Stimulated activated naive CD8-positive, alpha-beta T cell treated with anti-CD3 and anti-CD28 coated beads, Interleukin-15, Interleukin-2, amounts not matched to agents 100 ng/mL and 50 ng/mL, for 24 hours (primary cell): Measurements from ENCODE around the gene RESP18.
A peak's percentile ranks its signal among the peaks of the same experiment; 100 is the strongest.

Experiments
- H3K27ac Mint-ChIP-seq: one replicate; pipeline ENCODE4 v1.8.0; 2021; ENCODE audit warnings: mild to moderate bottlenecking, mixed read lengths
- H3K27me3 Mint-ChIP-seq: one replicate; pipeline ENCODE4 v1.8.0; 2021; ENCODE audit warnings: mixed read lengths
- H3K36me3 Mint-ChIP-seq: one replicate; pipeline ENCODE4 v1.8.0; 2021; ENCODE audit warnings: low read depth, mixed read lengths
- H3K4me1 Mint-ChIP-seq: one replicate; pipeline ENCODE4 v1.8.0; 2021; ENCODE audit warnings: low read depth, mixed read lengths
- H3K4me3 Mint-ChIP-seq: one replicate; pipeline ENCODE4 v1.8.0; 2021; ENCODE audit warnings: mild to moderate bottlenecking, mixed read lengths
- H3K9me3 Mint-ChIP-seq: one replicate; pipeline ENCODE4 v1.8.0; 2021; ENCODE audit warnings: mixed read lengths

RESP18 gene

DNA sequence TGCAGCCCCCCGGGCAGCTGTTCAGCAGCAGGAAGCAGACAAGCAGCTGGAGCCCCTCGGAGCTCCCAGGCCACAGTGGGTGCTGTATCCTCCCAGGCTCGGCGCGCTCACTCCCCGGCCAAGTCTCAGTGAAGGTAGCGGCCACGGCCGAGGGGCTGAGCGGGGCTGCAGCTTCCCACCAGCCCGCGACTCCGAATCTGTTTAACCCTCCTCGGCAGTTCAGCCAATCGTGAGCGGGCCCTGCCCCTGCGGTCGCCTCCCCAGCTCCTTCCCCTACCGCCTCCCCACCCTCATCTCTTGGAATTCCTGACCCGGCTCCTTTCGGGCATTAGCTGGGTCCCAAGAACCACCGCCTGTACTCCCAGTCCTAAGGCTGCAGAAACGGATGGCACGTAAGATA, at the start of gene RESP18:
TSS of gene RESP18 (minus strand) at position 203 of the 400 bp plus-strand sequence.
- Mint-ChIP-seq H3K27me3 (peaks cover 72% of the 10 kb centered on the region), H3K4me3 (no peak within 1 kb of the TSS), H3K27ac (no peak within 1 kb of the TSS), H3K9me3 (no peaks in the 10 kb centered on the region), H3K4me1 (no peaks in the 10 kb centered on the region), H3K36me3 (peaks cover 4% of the 10 kb centered on the region)

DNA sequence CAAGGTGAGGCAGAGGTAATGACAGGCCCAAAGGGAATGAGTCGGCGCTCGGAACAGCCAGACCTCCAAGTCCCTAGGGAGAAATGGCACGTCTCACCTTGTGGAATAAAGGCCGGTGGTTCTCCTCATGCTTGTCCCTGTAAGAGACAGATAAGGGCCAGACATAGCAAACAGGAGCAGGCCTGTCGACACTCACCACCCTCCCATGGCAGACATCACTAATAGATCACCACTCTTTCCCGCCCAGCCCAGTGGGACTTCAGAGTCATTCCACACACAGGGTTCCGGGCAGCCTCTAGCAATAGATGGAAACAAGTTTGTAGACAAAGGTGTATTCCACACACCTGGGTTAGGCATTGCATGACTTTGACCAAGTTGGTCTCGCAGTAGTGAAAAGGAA, 48.9 kb upstream of the RESP18 start:
- Mint-ChIP-seq H3K27ac (no peak overlapping the region), H3K4me3 (no peak overlapping the region), H3K36me3 (peaks cover 59% of the 10 kb centered on the region), H3K27me3 (no peaks in the 10 kb centered on the region), H3K4me1 (peaks cover under 1% of the 10 kb centered on the region), H3K9me3 (no peaks in the 10 kb centered on the region)

DNA sequence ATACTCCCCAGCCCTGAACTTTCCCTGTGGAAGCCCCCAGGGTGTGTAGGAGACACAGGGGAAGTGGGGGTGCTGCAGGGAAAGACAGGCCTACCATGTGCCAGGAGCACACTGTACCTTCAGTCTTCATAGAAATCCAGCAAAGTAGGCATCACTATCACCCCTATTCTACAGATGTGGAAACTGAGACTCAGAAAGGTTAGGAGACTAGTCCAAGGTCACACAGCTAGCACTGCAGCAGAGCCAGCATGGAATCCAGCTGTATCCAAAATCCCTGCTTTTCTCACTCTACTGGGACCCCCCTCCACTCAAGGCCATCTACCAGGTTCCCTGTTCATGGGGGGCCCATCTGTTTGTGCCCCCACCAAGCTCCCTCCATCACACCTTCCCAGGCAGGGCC, 48.4 kb upstream of the RESP18 start:
- H3K4me1 Mint-ChIP-seq: no peaks in the 10 kb centered on the region
- no peaks in the 10 kb centered on the region for H3K27me3 Mint-ChIP-seq
- H3K4me3 Mint-ChIP-seq: no peak overlapping the region
- H3K27ac Mint-ChIP-seq: no peak overlapping the region
- no peaks in the 10 kb centered on the region for H3K9me3 Mint-ChIP-seq
- peaks cover 57% of the 10 kb centered on the region for H3K36me3 Mint-ChIP-seq

DNA sequence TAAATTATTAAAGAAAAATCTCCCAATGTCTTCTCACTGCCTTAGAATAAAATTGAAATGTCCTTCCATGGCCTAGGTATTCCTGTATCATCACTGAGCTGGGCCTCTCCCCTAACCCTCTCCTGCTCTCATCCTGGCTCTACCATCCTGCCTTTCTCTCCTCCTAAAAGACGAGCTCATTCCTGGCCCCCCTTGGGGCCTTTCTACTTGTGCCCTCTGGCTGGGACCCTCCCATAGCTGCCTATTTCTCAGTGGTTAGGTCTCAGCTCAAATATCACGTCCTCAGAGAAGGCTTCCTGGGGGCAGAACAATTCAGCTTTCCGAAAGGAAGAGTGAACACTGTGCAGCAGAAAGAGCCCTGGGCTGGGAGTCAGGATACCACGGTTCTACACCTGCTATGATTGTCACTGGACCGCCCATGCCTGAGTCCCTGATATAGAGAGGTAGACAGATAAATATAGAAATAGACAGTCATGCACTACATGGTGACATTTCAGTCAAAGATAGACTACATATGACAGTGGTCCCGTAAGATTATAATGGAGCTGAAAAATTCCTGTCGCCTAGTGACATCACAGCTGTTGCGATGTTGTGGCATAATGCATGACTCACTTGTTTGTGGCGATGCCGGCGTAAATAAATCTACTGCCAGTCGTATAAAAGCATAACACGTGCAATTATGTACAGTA, 45.8 kb upstream of the RESP18 start:
- H3K27ac Mint-ChIP-seq: no peak overlapping the region
- H3K4me3 Mint-ChIP-seq: no peak overlapping the region
- peaks cover 57% of the 10 kb centered on the region for H3K36me3 Mint-ChIP-seq
- H3K4me1 Mint-ChIP-seq: no peaks in the 10 kb centered on the region
- no peaks in the 10 kb centered on the region for H3K27me3 Mint-ChIP-seq
- H3K9me3 Mint-ChIP-seq: no peaks in the 10 kb centered on the region

DNA sequence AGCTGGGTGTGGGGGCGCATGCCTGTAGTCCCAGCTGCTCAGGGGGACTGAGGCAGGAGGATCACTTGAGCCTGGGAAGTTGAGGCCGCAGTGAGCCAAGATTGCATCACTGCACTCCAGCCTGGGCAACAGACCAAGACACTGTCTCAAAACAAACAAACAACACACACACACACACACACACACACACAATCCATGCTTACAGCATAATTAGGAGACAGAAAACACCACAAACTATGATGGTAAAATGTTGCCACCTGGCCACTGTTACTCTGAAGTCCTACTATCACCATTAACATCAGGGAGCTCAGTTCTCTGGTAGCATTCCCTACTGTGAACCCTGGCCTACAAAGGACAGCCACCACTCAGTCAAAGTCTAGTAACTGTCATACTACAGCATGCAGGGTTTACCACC, 36.9 kb upstream of the RESP18 start:
- Mint-ChIP-seq H3K36me3 (peaks cover 23% of the 10 kb centered on the region), H3K9me3 (no peaks in the 10 kb centered on the region), H3K4me1 (no peaks in the 10 kb centered on the region), H3K27me3 (no peaks in the 10 kb centered on the region), H3K27ac (no peak overlapping the region), H3K4me3 (no peak overlapping the region)

DNA sequence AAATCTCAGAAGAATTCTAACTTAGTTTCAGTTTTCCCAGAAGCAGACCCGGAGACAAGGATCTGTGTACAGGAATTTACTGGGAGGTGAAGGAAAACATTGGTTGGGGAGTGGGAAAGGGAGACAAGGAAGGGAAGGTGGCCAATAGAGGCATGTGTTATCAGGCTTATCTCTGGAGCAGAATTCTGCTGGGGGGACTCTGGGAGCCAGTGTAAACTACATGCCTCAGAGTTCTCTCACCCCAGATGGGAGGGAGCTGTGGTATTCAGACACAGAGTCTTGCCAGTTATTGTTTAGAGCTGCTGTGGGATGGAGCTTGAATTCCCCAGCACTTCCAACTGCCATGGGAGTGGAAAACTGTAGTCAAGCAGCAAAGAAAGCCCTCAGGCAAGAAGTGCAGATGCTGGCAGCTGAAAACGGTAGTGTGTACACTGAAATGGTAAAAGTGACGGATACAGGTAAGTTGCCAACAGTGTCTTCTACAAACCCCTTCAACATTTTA, 36.2 kb upstream of the RESP18 start:
- no peaks in the 10 kb centered on the region for H3K27me3 Mint-ChIP-seq
- H3K9me3 Mint-ChIP-seq: no peaks in the 10 kb centered on the region
- H3K27ac Mint-ChIP-seq: no peak overlapping the region
- peaks cover 16% of the 10 kb centered on the region for H3K36me3 Mint-ChIP-seq
- H3K4me3 Mint-ChIP-seq: no peak overlapping the region
- no peaks in the 10 kb centered on the region for H3K4me1 Mint-ChIP-seq

DNA sequence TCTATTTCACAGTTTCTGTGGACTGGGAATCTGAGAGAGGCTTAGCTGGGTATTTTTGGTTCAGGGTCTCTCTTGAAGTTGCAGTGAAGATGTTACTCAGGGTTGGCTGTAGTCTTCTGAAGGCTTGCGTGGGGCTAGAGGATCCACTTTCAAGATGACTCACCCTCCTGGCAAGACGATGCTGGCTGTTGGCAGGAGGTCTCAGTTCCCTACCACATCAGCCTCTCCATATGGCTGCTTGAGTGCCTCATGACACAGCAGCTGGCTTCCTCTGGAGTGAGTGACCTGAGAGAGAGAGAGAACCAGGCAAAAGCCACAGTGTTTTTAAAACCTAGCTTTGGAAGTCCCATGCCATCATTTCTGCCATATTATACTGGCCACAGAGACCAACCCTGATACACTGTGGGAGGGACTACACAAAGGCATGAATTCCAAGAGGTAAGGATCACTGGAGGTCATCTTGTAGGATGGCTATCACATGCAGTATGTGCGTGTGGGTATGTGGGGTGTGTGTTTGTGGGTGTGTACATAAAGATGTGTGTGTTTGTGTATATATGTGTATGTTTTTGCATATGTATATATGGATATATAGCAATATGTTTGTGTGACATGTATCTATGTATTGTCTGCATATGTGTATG, 30.1 kb upstream of the RESP18 start:
- H3K27me3 Mint-ChIP-seq: peaks cover 20% of the 10 kb centered on the region
- peaks cover 4% of the 10 kb centered on the region for H3K36me3 Mint-ChIP-seq
- H3K9me3 Mint-ChIP-seq: no peaks in the 10 kb centered on the region
- peaks cover 12% of the 10 kb centered on the region for H3K4me1 Mint-ChIP-seq
- H3K27ac Mint-ChIP-seq: no peak overlapping the region
- no peak overlapping the region for H3K4me3 Mint-ChIP-seq

DNA sequence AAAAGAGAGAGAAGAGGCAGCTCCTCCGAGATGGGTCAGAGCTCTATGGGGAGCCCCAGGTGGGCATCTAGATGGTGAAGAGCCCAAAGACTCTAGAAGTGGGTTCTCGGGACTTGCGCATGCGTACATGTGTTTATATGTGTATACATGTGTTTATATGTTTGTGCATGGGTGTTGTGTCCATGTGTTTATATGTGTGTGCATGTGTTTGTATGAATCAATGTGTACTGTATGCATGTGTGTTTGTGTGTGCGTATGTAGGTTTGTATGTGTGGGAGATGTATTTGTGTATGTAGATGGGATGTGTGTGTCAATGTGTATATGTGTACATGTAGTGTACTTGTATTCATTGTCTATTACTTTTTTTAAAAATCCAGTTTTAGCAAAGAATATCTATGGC, 29.5 kb upstream of the RESP18 start:
- H3K36me3 Mint-ChIP-seq: peaks cover 4% of the 10 kb centered on the region
- H3K4me1 Mint-ChIP-seq: peaks cover 12% of the 10 kb centered on the region
- H3K27me3 Mint-ChIP-seq: peaks cover 20% of the 10 kb centered on the region
- H3K4me3 Mint-ChIP-seq: no peak overlapping the region
- H3K9me3 Mint-ChIP-seq: no peaks in the 10 kb centered on the region
- no peak overlapping the region for H3K27ac Mint-ChIP-seq

DNA sequence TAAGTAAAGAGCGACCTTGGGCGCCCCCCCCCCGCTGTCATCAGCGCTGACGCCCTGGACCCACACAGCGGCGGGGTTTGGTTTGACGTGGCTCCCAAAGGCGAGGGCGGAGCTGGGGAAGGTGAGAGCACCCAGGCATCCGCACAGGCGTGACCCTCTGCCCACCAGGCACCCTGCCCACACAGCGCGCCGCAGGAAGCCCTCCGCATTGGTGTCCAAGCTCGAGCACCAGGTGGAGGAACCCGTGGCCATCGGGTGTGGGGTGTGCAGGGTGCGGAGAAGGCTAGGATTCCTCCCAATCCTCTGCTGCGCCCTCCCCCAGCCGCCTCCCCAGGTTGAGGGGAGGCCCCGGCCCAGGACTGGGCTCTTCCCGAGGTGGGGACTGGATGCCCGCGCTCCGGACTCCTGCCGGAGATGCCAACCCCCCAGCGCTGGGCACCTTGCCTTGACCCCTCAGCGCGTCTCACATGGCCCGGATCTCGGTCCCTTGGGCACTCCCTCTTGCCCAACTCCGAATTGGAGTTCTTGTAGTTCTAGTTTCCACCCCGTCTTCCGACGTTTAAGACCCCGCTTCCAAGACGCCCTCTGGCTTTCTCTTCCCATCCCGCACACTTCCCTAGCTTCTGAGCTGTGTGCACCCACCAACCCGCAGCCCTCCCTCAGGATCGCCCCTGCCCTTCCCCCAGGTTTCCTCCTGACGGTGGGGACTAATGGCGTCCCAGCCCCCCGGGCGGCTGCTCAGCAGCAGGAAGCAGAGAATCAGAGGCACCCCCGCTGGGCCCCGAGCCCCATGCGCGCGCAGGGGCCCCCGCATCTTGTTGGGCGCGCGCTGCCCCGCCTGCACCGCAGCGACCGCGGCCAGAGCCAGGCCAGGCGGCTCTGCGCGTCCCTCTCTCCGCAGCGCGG, 25.9 kb upstream of the RESP18 start:
- H3K4me1 Mint-ChIP-seq: peaks cover 12% of the 10 kb centered on the region
- no peak overlapping the region for H3K27ac Mint-ChIP-seq
- peaks cover 51% of the 10 kb centered on the region for H3K27me3 Mint-ChIP-seq
- peaks cover 4% of the 10 kb centered on the region for H3K36me3 Mint-ChIP-seq
- H3K9me3 Mint-ChIP-seq: no peaks in the 10 kb centered on the region
- peak overlapping the region; percentile 30 for H3K4me3 Mint-ChIP-seq

DNA sequence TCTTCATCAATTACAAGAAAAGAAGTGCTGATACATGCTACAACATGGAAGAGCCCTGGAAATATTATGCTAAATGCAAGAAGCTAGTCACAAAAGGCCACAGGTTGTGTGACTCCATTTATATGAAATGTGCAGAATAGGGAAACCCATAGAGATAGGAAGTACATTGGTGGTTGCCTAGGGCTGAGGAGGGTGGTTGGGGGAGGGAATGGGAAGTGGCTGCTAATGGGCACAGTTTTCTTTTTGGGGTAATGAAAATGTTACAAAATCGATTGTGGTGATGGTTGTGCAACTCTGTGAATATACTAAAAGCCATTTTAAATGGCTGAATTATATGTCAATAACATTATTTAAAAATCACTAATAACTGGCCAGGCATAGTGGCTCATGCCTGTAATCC, 24.3 kb upstream of the RESP18 start:
- peaks cover 8% of the 10 kb centered on the region for H3K4me1 Mint-ChIP-seq
- peaks cover 52% of the 10 kb centered on the region for H3K27me3 Mint-ChIP-seq
- no peak overlapping the region for H3K27ac Mint-ChIP-seq
- no peaks in the 10 kb centered on the region for H3K36me3 Mint-ChIP-seq
- no peak overlapping the region for H3K4me3 Mint-ChIP-seq
- H3K9me3 Mint-ChIP-seq: no peaks in the 10 kb centered on the region

DNA sequence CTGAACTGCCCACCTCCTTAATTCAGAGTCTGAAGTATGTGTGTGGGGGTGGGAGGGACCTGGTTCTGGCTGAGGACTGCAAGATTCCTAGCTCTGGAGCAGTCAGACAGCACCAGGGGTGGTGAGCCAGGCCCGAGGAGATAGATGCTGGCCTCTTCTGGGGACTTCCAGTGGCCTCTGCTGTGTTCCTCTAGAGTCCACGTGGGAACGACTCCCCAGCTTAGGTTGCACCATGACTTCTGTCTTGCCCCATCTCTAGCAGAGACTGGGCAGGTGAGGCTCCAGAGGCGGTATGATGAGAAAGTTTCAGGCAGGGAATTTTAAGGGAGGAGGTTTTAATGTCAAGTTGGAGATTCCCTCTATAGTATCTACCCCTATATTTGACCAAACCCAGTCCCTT, 22.0 kb upstream of the RESP18 start:
- Mint-ChIP-seq H3K9me3 (no peaks in the 10 kb centered on the region), H3K36me3 (no peaks in the 10 kb centered on the region), H3K4me3 (no peak overlapping the region)

DNA sequence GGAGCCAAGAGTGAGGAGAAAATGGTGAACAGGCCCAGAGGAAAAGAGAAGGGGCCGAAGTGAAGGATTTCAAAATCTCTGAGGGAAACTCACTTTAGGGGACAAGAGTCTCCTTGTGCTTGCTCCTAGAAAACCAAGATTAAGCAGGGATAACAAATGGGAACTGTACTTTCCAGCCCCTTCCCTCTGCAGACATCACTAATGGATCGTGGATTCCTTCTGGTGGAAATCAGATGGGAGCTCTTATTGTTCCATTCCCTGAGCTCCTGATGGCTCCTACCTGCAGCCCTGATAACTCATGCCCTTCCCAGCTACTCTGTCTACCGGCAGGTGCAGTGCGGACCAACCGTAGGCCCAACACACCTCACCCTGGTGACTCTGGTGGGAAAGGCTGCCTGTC, 20.6 kb upstream of the RESP18 start:
- Mint-ChIP-seq H3K9me3 (no peaks in the 10 kb centered on the region), H3K27ac (no peak overlapping the region), H3K4me1 (peaks cover 4% of the 10 kb centered on the region)

More for the DNA sequence above, 22.0 kb upstream of the RESP18 start:
- no peak overlapping the region for H3K27ac Mint-ChIP-seq
- peaks cover 8% of the 10 kb centered on the region for H3K4me1 Mint-ChIP-seq
- peaks cover 47% of the 10 kb centered on the region for H3K27me3 Mint-ChIP-seq

DNA sequence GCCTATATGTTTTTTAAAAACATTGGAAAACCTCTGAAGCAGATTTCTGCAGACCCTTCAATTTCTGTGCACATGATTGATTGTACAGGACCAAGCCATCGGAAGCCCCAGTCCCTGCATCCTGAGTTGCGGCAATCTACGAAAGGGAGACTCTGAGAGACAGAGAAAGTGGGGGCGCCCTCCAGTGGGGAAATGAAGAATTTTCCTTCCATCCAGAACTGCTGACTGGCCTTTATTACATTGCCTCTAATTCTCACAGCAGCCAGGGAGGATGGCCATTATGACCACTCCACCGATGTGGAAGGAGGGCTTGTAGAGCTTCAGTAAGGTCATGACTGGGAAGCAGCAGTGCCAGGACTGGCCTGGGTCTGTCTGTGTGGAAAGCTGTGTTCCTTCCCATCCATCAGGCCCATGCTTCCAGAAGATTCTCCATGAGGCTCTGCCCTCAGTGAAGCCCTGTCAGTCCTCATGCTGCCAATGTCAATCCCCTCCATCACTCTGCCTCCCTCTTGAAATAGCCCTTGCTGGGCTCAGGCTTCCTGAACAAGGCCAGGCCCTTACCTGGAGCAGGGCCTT, 20.0 kb upstream of the RESP18 start:
- no peaks in the 10 kb centered on the region for H3K9me3 Mint-ChIP-seq
- H3K27me3 Mint-ChIP-seq: peaks cover 49% of the 10 kb centered on the region
- no peak overlapping the region for H3K4me3 Mint-ChIP-seq
- no peak overlapping the region for H3K27ac Mint-ChIP-seq
- no peaks in the 10 kb centered on the region for H3K4me1 Mint-ChIP-seq
- H3K36me3 Mint-ChIP-seq: no peaks in the 10 kb centered on the region

More for the DNA sequence above, 20.6 kb upstream of the RESP18 start:
- Mint-ChIP-seq H3K36me3 (no peaks in the 10 kb centered on the region), H3K4me3 (no peak overlapping the region), H3K27me3 (peaks cover 47% of the 10 kb centered on the region)

DNA sequence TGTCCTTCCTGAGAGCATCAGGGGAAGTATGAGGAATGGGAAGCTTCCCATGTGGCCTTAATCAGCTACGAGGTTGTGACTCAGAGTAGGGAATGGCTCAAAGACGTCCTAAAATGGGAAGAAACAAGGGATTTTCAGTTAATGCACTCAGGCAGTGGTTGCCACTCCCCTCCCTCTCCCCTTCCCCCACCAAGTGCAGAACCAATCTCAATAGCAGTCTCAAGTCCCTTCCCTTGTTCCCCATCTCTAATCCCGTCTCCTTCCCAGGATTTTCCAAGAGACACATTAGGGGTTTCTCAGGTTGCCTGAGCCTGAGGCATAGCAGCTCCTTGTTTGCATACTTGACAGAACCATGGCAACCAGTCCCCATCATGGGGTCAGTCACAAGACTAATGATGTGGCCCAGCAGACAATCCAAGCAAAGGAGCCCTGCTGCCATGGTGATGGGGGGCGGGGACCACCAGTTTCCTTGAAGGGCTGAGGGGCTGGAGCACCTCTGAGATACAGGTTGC, 18.2 kb upstream of the RESP18 start:
- Mint-ChIP-seq H3K9me3 (no peaks in the 10 kb centered on the region), H3K4me3 (no peak overlapping the region), H3K4me1 (no peaks in the 10 kb centered on the region), H3K36me3 (no peaks in the 10 kb centered on the region), H3K27ac (no peak overlapping the region), H3K27me3 (peaks cover 43% of the 10 kb centered on the region)
